ENCODE results near the gene DMPK.

- no peak for TF ChIP-seq CTCF (IDR thresholded peaks at IDR 0.05)
- TF ChIP-seq POLR2AphosphoS5 (IDR thresholded peaks at IDR 0.05): no peak
- no peak for TF ChIP-seq POLR2A (IDR thresholded peaks at IDR 0.05)
Observed at GRCh38 chr19:45828523-45828922, 46.2 kb upstream of the DMPK start.

Measured in breast epithelium (tissue), 3 donors.